T47D (cell line): ENCODE measurements around the gene DNAJA3.

Source experiments
- DNase-seq, 2 experiments: peaks; one replicate each; pipeline versions ENCODE4 v3.0.0 to v3.0.0-alpha.2; 2011 to 2012; ENCODE audit warnings: low read depth in 1 of 2, low spot score in 1 of 2
- JUND ChIP-seq: IDR thresholded peaks from 2 replicates; pipeline ENCODE4 v1.6.1; 2012; ENCODE audit warnings: low read depth
- in situ Hi-C: cut with HindIII; loops from 2 replicates; pipeline ENCODE4 v1.10.0; 2016; ENCODE audit warnings: low sequenced_read_pairs, low pct_unique_long_range_greater_than_20kb

Gene DNAJA3

GRCh38 chr16:4463522-4464163, 38.0 kb downstream of the DNAJA3 start:
- no peak for TF ChIP-seq JUND
- no peak for DNase-seq
- in situ Hi-C loops, result no loop called here

DNA sequence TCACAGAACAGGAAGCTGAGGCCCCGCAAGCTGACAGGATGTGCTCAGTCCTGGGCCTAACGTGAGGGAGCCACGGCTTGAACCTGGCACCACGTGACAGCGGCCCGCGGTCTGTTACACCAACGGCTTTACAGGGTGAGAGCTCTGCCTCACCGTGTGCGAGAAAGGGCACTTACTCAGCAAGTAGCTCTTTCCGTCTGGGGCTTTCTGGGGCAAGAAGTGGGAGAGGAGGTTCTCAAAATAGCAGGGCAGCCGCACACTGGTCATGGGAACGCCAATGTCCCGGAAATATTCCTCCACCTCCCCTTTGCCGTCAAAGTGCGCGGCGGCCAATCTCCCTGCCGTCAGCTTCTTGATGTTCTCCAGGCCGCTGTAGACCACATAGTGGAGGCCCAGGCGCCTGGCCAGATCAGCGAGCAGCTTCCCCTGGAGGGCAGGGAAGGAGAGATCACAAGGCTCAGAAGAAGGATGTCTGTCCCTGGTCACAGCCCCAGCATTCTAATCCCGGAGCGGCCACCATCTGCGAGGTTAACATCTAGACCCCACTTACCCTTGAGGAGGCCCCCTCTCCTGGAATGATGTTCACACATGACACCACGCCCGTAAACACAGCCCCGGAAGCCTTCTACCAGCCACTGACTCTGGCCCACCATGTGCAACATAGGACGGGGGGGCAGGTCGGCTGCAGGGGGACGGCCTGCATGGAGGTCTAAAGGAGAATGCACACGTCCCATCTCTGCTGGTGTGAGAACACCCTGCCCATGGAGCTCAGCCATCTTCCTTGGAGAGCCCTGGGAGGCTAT, 40.5 kb downstream of the DNAJA3 start:
- in situ Hi-C loops, result no loop called here
- no peak for TF ChIP-seq JUND
- DNase-seq, result no peak

DNA sequence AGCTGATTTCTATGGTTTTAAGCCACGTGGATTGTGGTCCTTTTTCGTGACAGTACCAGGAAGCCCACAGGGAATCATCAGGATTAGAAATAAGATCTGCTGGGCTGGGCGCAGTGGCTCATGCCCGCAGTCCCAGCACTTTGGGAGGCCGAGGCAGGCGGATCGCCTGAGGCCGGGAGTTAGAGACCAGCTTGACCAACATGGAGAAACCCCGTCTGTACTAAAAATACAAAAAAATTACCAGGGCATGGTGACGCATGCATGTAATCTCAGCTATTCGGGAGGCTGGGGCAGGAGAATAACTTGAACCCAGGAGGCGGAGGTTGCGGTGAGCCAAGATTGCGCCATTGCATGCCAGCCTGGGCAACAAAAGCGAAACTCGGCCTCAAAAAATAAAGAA, 42.2 kb downstream of the DNAJA3 start:
- no peak for DNase-seq
- in situ Hi-C loops, result no loop called here
- no peak for TF ChIP-seq JUND

GRCh38 chr16:4468972-4469371, 43.3 kb downstream of the DNAJA3 start:
- no peak for TF ChIP-seq JUND
- DNase-seq, result no peak
- in situ Hi-C loops, result no loop called here

DNA sequence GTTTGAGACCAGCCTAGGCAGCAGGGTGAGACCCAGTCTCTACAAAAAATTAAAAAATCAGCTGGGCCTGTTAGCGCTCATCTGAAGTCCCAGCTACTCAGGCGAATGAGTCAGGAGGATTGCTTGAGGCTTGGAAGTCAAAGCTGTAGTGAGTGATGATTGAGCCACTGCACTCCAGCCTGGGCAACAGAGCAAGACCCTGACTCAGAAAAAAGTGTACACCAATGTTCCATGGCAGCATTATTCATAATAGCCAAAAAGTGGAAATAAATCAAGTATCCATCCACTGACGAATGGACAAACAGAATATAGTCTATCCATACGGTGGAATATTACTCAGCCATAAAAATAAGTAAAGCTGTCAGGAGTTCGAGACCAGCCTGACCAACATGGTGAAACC, 46.2 kb downstream of the DNAJA3 start:
- no peak for DNase-seq
- no peak for TF ChIP-seq JUND
- in situ Hi-C loops, result no loop called here

- no peak for DNase-seq
- in situ Hi-C loops, result no loop called here
- TF ChIP-seq JUND, result no peak
Measured at GRCh38 chr16:4472880-4473279, 47.2 kb downstream of the DNAJA3 start.

DNA sequence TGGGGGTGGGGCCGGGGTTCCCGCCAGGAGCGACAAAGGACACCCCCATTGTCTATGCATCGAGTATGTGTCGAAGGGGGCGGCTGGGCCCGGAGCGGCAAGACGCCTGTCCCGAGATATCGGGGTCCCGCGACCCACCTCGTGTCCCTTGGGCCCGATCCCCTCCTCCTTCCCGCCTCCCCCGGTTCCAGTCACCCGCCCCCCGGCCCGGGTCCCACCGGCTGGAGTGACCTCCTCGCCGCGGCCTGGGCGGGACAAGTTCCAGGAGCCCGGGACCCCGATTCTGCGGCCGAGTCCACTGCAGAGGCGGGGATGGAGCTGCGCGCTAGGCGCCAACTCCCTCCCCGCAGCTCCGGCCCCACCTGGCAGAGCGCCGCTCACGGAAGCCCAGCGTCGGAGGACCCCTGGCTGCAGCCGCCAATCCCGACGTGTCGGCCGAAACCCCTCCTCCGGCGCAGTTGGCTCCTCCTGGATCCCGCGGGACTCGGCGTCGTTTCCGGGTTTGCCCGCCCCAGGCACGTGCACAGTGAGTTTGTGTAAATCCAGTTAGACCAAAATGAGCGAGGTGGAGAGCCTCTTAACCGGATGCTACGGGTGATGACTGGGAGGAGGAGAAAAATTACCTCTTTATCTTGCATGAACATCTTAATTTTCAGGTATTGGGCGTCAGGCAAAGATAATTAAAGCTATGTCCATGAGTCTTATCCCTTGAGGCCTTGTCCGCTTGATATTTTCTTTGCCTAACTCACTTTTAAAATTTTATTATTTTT, 48.7 kb downstream of the DNAJA3 start, which contains the start of gene NMRAL1:
NMRAL1 (minus strand) TSS at position 434 of the 770 bp plus-strand sequence. CDS start 493 bp downstream, outside the sequence.
- in situ Hi-C loops, result no loop called here
- DNase-seq, result peak; percentile 83 to 99
- no peak for TF ChIP-seq JUND

- DNase-seq, result peak; percentile 89 to 97
- in situ Hi-C loops, result no loop called here
- TF ChIP-seq JUND, result no peak
Measured at GRCh38 chr16:4475880-4476788, 50.5 kb downstream of the DNAJA3 start, which contains the start of gene HMOX2. HMOX2 (plus strand) TSS chr16:4476398; CDS start chr16:4505525, 29,127 bp downstream.

GRCh38 chr16:4477966-4478365, 52.3 kb downstream of the DNAJA3 start:
- in situ Hi-C loops, result no loop called here
- peak in 1 of 2 experiments; percentile 45 for DNase-seq
- no peak for TF ChIP-seq JUND

- TF ChIP-seq JUND, result no peak
- DNase-seq, result no peak
- in situ Hi-C loops, result no loop called here
Measured at GRCh38 chr16:4481526-4481925, 55.9 kb downstream of the DNAJA3 start.

GRCh38 chr16:4481963-4482362, 56.3 kb downstream of the DNAJA3 start:
- DNase-seq, result no peak
- in situ Hi-C loops, result no loop called here
- no peak for TF ChIP-seq JUND
